Activated CD4-positive, alpha-beta T cell treated with anti-CD3 and anti-CD28 coated beads for 48 hours (primary cell): Measurements from ENCODE around the gene ERVW-1.

Experiments used
- DNase-seq: peaks from one replicate; pipeline ENCODE4 v3.0.0-alpha.2; 2020

ERVW-1 gene

GRCh38 chr7:92422926-92423325, 54.8 kb downstream of the ERVW-1 start:
- no peak for DNase-seq

GRCh38 chr7:92421676-92422435, 55.9 kb downstream of the ERVW-1 start:
- DNase-seq, result no peak
